ENCODE results near the gene ATN1.

The ATN1 gene

DNA sequence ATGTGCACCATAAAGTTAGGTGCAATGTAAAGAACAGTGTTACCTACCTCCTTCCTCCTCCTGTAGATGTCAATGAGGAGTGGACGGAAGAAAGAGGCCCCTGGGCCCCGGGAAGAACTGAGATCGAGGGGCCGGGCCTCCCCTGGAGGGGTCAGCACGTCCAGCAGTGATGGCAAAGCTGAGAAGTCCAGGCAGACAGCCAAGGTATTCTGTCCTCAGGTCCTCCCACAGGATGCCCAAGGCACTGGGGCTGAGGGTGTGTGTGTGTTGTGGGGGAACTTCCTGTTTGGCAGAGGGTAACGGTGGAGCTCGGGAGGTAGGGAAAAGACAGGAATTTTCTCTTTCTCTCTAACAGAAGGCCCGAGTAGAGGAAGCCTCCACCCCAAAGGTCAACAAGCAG is 6.4 kb downstream of the ATN1 start:
- TF ChIP-seq, protein P1, sequence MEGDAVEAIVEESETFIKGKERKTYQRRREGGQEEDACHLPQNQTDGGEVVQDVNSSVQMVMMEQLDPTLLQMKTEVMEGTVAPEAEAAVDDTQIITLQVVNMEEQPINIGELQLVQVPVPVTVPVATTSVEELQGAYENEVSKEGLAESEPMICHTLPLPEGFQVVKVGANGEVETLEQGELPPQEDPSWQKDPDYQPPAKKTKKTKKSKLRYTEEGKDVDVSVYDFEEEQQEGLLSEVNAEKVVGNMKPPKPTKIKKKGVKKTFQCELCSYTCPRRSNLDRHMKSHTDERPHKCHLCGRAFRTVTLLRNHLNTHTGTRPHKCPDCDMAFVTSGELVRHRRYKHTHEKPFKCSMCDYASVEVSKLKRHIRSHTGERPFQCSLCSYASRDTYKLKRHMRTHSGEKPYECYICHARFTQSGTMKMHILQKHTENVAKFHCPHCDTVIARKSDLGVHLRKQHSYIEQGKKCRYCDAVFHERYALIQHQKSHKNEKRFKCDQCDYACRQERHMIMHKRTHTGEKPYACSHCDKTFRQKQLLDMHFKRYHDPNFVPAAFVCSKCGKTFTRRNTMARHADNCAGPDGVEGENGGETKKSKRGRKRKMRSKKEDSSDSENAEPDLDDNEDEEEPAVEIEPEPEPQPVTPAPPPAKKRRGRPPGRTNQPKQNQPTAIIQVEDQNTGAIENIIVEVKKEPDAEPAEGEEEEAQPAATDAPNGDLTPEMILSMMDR (IDR thresholded peaks at IDR 0.05; ENCODE audit: control insufficient read depth, extremely low read depth, insufficient read depth) = no peak

DNA sequence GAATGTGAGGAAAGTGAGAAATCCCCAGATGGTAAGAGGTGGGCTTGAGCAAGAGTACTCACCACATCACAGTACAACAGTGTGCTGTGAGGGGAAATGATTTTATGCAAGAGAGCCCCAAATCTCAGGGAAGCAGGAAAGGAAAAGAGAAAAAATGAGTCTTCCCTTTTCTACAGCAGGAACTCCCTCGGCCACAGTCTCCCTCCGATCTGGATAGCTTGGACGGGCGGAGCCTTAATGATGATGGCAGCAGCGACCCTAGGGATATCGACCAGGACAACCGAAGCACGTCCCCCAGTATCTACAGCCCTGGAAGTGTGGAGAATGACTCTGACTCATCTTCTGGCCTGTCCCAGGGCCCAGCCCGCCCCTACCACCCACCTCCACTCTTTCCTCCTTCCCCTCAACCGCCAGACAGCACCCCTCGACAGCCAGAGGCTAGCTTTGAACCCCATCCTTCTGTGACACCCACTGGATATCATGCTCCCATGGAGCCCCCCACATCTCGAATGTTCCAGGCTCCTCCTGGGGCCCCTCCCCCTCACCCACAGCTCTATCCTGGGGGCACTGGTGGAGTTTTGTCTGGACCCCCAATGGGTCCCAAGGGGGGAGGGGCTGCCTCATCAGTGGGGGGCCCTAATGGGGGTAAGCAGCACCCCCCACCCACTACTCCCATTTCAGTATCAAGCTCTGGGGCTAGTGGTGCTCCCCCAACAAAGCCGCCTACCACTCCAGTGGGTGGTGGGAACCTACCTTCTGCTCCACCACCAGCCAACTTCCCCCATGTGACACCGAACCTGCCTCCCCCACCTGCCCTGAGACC is 7.8 kb downstream of the ATN1 start:
- H3K4me3 ChIP-seq (ENCODE audit: low read depth, low read length) = no peak overlapping the region
- DNase-seq (ENCODE audit: low read depth) = no peak
- TF ChIP-seq, protein P1 (IDR thresholded peaks at IDR 0.05; ENCODE audit: control insufficient read depth, extremely low read depth, insufficient read depth) = no peak

More for the DNA sequence above, 6.4 kb downstream of the ATN1 start:
- H3K4me3 ChIP-seq (ENCODE audit: low read depth, low read length) = no peak overlapping the region
- no peak for DNase-seq (ENCODE audit: low read depth)

DNA sequence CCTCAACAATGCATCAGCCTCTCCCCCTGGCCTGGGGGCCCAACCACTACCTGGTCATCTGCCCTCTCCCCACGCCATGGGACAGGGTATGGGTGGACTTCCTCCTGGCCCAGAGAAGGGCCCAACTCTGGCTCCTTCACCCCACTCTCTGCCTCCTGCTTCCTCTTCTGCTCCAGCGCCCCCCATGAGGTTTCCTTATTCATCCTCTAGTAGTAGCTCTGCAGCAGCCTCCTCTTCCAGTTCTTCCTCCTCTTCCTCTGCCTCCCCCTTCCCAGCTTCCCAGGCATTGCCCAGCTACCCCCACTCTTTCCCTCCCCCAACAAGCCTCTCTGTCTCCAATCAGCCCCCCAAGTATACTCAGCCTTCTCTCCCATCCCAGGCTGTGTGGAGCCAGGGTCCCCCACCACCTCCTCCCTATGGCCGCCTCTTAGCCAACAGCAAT is 8.5 kb downstream of the ATN1 start:
- TF ChIP-seq, protein P1 (IDR thresholded peaks at IDR 0.05; ENCODE audit: control insufficient read depth, extremely low read depth, insufficient read depth) = no peak
- DNase-seq (ENCODE audit: low read depth) = no peak
- no peak overlapping the region for H3K4me3 ChIP-seq (ENCODE audit: low read depth, low read length)

DNA sequence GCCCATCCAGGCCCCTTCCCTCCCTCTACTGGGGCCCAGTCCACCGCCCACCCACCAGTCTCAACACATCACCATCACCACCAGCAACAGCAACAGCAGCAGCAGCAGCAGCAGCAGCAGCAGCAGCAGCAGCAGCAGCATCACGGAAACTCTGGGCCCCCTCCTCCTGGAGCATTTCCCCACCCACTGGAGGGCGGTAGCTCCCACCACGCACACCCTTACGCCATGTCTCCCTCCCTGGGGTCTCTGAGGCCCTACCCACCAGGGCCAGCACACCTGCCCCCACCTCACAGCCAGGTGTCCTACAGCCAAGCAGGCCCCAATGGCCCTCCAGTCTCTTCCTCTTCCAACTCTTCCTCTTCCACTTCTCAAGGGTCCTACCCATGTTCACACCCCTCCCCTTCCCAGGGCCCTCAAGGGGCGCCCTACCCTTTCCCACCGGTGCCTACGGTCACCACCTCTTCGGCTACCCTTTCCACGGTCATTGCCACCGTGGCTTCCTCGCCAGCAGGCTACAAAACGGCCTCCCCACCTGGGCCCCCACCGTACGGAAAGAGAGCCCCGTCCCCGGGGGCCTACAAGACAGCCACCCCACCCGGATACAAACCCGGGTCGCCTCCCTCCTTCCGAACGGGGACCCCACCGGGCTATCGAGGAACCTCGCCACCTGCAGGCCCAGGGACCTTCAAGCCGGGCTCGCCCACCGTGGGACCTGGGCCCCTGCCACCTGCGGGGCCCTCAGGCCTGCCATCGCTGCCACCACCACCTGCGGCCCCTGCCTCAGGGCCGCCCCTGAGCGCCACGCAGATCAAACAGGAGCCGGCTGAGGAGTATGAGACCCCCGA is 9.1 kb downstream of the ATN1 start:
- TF ChIP-seq, protein P1 (IDR thresholded peaks at IDR 0.05; ENCODE audit: control insufficient read depth, extremely low read depth, insufficient read depth) = no peak
- DNase-seq (ENCODE audit: low read depth) = no peak
- peak overlapping the region; percentile 60 for H3K4me3 ChIP-seq (ENCODE audit: low read depth, low read length)

DNA sequence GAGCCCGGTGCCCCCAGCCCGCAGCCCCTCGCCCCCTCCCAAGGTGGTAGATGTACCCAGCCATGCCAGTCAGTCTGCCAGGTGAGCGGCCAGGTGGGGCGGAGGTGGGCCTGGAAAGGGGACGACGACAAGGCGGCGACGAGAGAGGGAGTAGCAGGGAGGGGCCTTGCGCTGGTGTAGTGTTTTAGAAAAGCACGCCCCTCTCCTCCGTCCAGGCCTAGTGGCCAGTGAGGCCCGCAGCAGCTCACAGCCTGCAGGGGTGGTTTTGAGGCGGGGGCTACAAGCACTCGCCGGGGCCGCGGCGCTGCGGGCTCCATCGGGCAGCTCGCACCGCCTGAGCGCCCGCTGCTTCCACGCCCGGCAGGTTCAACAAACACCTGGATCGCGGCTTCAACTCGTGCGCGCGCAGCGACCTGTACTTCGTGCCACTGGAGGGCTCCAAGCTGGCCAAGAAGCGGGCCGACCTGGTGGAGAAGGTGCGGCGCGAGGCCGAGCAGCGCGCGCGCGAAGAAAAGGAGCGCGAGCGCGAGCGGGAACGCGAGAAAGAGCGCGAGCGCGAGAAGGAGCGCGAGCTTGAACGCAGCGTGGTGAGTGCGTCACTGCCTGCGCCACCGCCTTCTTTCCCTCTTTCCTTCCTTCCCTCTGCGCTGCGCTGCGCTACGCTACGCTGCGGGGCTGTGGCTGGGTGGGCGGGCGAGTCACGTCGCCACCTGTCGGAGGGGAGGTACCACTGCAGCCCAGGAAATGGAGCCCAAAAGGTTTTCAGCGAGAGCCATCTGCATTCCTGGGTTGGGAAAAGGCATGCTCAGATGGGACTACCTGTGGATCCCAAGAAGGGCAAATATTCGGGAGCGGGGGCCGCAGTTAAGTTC is 10.0 kb downstream of the ATN1 start:
- H3K4me3 ChIP-seq (ENCODE audit: low read depth, low read length) = peak overlapping the region; percentile 60
- DNase-seq (ENCODE audit: low read depth) = peak; percentile 87
- TF ChIP-seq, protein P1 (IDR thresholded peaks at IDR 0.05; ENCODE audit: control insufficient read depth, extremely low read depth, insufficient read depth) = peak; percentile 97
